ENCODE measurements around the gene DAGLA. TPM values are rescaled to one million over a fixed set of nuclear protein-coding genes. Genes with fewer than 3 reads are reported as not detected.

The DAGLA gene
- total RNA-seq, 1 experiment from 2014 or later: 8.6 TPM

DNA sequence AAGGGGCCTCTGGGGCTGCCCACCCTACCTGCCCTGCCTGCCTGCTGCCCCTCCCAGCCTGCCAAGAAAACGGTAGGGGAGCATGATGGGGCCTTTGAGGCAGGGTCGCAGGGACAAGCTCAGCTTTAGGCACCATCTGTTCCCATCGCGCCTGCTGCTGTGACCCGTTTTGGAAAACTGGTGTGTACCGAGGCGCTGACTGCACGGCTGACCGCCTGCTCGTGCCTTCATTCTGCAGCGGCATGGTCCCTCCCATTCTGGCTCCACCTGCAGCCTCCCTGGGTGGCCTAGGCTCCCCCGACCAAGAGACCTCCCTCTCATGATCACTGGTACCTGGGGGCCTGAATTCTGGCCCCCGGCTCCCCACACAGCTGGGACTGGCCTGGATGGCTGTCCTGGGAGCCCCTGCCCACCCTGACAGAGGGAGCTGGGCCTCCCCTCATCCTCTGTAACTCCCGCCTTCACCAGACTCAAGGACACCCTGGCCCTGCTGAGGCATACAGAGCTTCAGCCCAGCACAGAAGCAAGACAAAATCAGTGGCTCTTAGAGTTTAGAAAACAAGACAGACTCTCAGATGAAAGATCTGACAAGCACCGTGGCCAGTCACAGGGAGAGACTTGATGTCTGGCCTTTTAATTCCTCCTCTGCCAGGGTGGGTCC lies 65.7 kb downstream of the DAGLA start:
- H3K4me1 ChIP-seq (ENCODE audit: insufficient read depth, low read length): peaks cover 11% of the 10 kb centered on the region; the same call in 1 of the 2 replicates
- intact Hi-C loops (cut with micrococcal nuclease): loop anchor here (5.0 kb wide), 1 partner anchor 361 kb away; no protein-coding TSS in a partner anchor
- no peaks in the 10 kb centered on the region for H4K20me1 ChIP-seq (ENCODE audit: low read length)
- H3K79me2 ChIP-seq (ENCODE audit: low read length): no peaks in the 10 kb centered on the region
- no peaks in the 10 kb centered on the region for H3K27me3 ChIP-seq (ENCODE audit: low read length)
- peaks cover 4% of the 10 kb centered on the region; the same call in 1 of the 2 replicates for H3K36me3 ChIP-seq (ENCODE audit: low read depth, low read length)
- ATAC-seq (no peak), DNase-seq (no peak)
- TF ChIP-seq, protein P1, sequence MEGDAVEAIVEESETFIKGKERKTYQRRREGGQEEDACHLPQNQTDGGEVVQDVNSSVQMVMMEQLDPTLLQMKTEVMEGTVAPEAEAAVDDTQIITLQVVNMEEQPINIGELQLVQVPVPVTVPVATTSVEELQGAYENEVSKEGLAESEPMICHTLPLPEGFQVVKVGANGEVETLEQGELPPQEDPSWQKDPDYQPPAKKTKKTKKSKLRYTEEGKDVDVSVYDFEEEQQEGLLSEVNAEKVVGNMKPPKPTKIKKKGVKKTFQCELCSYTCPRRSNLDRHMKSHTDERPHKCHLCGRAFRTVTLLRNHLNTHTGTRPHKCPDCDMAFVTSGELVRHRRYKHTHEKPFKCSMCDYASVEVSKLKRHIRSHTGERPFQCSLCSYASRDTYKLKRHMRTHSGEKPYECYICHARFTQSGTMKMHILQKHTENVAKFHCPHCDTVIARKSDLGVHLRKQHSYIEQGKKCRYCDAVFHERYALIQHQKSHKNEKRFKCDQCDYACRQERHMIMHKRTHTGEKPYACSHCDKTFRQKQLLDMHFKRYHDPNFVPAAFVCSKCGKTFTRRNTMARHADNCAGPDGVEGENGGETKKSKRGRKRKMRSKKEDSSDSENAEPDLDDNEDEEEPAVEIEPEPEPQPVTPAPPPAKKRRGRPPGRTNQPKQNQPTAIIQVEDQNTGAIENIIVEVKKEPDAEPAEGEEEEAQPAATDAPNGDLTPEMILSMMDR (conservative IDR thresholded peaks at IDR 0.05; ENCODE audit: low read depth, low read length): no peak
- no peak overlapping the region for H3K9ac ChIP-seq (ENCODE audit: low read length)
- H3F3A ChIP-seq (ENCODE audit: low read length, unreplicated experiment): no peaks in the 10 kb centered on the region
- BruUV-seq (replicated peaks): no TSS peak
- POLR2A ChIA-PET (ENCODE audit: unreplicated experiment): interaction anchor here (0.6 kb wide), 2 partner anchors 27 to 399 kb away, joined by 6 to 31 read pairs; no protein-coding TSS in a partner anchor
- no peak overlapping the region for H3K27ac ChIP-seq (ENCODE audit: low read length)
- no peaks in the 10 kb centered on the region for H3K9me3 ChIP-seq (ENCODE audit: low read length)
- H2AFZ ChIP-seq (ENCODE audit: low read length): no peak overlapping the region
- H3K4me2 ChIP-seq (ENCODE audit: low read length): no peak overlapping the region
- H3K4me3 ChIP-seq (ENCODE audit: low read length): no peak overlapping the region
- no peaks in the 10 kb centered on the region for H3K9me2 ChIP-seq (replicated peaks; ENCODE audit: low read length)
- CTCF ChIA-PET: interaction anchor here (0.8 kb wide), 1 partner anchor 42 kb away, joined by 4 read pairs; no protein-coding TSS in a partner anchor

DNA sequence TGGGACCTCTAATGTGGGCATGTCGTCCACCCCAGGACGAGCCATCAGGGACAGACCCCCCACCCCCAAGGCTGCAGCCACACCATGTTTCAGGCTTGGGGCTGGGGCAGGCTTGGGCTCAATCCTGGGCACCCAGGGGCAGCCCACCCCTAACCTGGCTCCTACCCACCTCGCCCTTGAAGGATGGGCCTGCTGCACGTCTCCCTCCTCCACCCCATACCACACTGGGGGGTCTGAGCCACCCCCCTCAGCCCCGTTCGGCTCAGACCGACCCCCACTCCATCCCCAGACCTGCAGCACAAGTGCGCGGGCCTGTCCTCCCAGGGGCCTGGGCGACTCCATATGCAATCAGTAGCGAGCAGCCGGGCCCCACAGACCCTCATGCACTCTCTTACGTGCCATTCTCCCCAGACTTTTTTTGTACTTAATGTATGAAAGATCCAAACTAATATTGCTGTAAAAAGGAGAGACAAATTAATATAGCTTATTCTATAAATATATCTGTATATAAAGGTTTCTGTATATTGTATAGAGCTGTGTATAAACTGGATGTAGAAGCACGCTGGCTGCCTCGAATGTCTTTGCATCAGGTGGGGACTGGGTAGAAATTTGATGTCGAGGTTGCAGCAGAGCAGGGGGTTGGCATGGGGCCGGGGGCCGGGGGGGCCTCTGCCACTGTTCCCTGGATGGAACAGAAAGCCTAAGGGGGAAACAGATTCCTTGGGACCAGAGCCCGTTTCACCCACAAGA lies 66.4 kb downstream of the DAGLA start:
- Histone ChIP-seq H3K79me2 (ENCODE audit: low read length) (no peaks in the 10 kb centered on the region), H3K9ac (ENCODE audit: low read length) (no peak overlapping the region), H4K20me1 (ENCODE audit: low read length) (no peaks in the 10 kb centered on the region), H3K9me3 (ENCODE audit: low read length) (no peaks in the 10 kb centered on the region), H3K4me2 (ENCODE audit: low read length) (no peak overlapping the region), H3K4me1 (ENCODE audit: insufficient read depth, low read length) (peaks cover 11% of the 10 kb centered on the region; the same call in 1 of the 2 replicates), H2AFZ (ENCODE audit: low read length) (no peak overlapping the region), H3K27me3 (ENCODE audit: low read length) (no peaks in the 10 kb centered on the region), H3F3A (ENCODE audit: low read length, unreplicated experiment) (no peaks in the 10 kb centered on the region), H3K36me3 (ENCODE audit: low read depth, low read length) (peaks cover 4% of the 10 kb centered on the region; the same call in 1 of the 2 replicates), H3K27ac (ENCODE audit: low read length) (no peak overlapping the region), H3K9me2 (replicated peaks; ENCODE audit: low read length) (no peaks in the 10 kb centered on the region), H3K4me3 (ENCODE audit: low read length) (no peak overlapping the region)
- no peak for DNase-seq
- ChIA-PET CTCF (interaction anchor here (0.8 to 0.9 kb wide), 2 partner anchors 42 to 101 kb away, joined by 4 read pairs; no protein-coding TSS in a partner anchor), POLR2A (ENCODE audit: unreplicated experiment) (interaction anchor here (0.6 kb wide), 2 partner anchors 26 to 400 kb away, joined by 6 to 31 read pairs; no protein-coding TSS in a partner anchor)
- ATAC-seq: no peak
- intact Hi-C loops (cut with micrococcal nuclease): loop anchor here (1.0 to 5.0 kb wide), 2 partner anchors 30 to 361 kb away; no protein-coding TSS in a partner anchor
- no TSS peak for BruUV-seq (replicated peaks)
- TF ChIP-seq, protein P1 (conservative IDR thresholded peaks at IDR 0.05; ENCODE audit: low read depth, low read length): no peak
- TF ChIP-seq EZH2 (IDR thresholded peaks at IDR 0.05; ENCODE audit: low read length, unreplicated experiment) (no peak), EZH2phosphoT487 (IDR thresholded peaks at IDR 0.05; ENCODE audit: borderline replicate concordance, low read length) (no peak)

Data from PC-3 (cell line).